ENCODE data around the gene PUS1. TPM values are rescaled to one million over a fixed set of nuclear protein-coding genes. Genes with fewer than 3 reads are reported as not detected.

Gene PUS1
- total and polyA plus RNA-seq, 9 of the 15 experiments (the other 6 are each of a cell fraction or from before 2014, with no cell fraction given): 1.9 to 90.8 (median 30.0) TPM

DNA sequence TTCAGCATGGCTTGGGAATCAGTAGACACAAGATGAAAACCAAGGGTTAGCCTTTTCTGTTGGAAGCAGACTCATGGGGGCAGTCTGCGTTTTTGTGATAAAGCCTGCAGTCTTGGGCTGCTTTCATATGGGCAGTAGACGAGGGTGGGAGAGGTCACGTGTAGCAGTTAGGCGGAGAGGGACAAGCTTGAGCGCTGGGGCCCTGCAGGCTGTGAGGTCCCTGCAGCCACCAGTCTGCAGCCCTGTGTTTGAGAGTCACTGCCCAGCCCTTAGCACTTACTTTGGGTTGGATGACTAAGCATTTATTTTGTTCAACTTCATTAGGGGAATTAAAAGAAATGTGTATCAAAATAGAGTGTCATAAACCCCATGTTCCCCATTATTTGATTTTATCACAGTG lies 57.8 kb downstream of the PUS1 start (continued):
- no peak for TF ChIP-seq SMARCB1 (IDR thresholded peaks at IDR 0.05; ENCODE audit: insufficient read length, low read depth)
- no peak for TF ChIP-seq HBP1 (CRISPR knock-in tag; IDR thresholded peaks at IDR 0.05)

- Histone ChIP-seq H3K4me3 (no peak overlapping the region), H3K27ac (ENCODE audit: extremely low read depth, low read depth, low read length) (no peak overlapping the region), H3K27me3 (ENCODE audit: control insufficient read depth in 2 of 2, insufficient read depth in 2 of 2, low read length in 2 of 2) (no peaks in the 10 kb centered on the region), H3K36me3 (ENCODE audit: control insufficient read depth, insufficient read depth, low read length) (peaks cover 88% of the 10 kb centered on the region), H3K4me2 (ENCODE audit: insufficient read depth, low read length) (no peak overlapping the region), H2AFZ (ENCODE audit: low read depth, low read length) (no peak overlapping the region), H3K4me1 (replicated peaks in 1 of 2; ENCODE audit: control insufficient read depth in 2 of 2, insufficient read depth in 2 of 2, low read length in 2 of 2) (peaks cover 4 to 12% of the 10 kb centered on the region in 2 experiments; a peak in 4 of 5 replicates), H3K79me2 (ENCODE audit: control insufficient read depth, insufficient read depth, low read length) (no peaks in the 10 kb centered on the region), H3K9ac (ENCODE audit: insufficient read depth in 1 of 2, low read depth in 2 of 2, low read length in 2 of 2) (no peak overlapping the region), H3K9me3 (replicated peaks; ENCODE audit: control insufficient read depth, insufficient read depth, low read depth, low read length) (no peaks in the 10 kb centered on the region), H4K20me1 (replicated peaks; ENCODE audit: control insufficient read depth, insufficient read depth, low read length) (no peaks in the 10 kb centered on the region), H3K9me1 (ENCODE audit: control insufficient read depth, insufficient read depth, low read length) (no peaks in the 10 kb centered on the region)
- in situ Hi-C loops (cut with MboI): no loop called here
- TF ChIP-seq ZNF384 (IDR thresholded peaks at IDR 0.05; ENCODE audit: low read depth, low read length) (no peak), ZNF277 (CRISPR knock-in tag; IDR thresholded peaks at IDR 0.05; ENCODE audit: borderline replicate concordance) (no peak), SMAD2 (IDR thresholded peaks at IDR 0.05; ENCODE audit: low read depth, low read length) (no peak), ZC3H8 (IDR thresholded peaks at IDR 0.05) (no peak), ZBTB49 (CRISPR knock-in tag; IDR thresholded peaks at IDR 0.05; ENCODE audit: borderline replicate concordance) (no peak), CEBPB (tag; IDR thresholded peaks at IDR 0.05) (no peak), CREBBP (IDR thresholded peaks at IDR 0.05; ENCODE audit: low read depth, low read length) (no peak)
- CTCF ChIA-PET (ENCODE audit: low intra/inter-chr PET ratio): no interaction called here
- no TSS peak for BruUV-seq (replicated peaks)
- FAIRE-seq (no peak), ATAC-seq (no peak), DNase-seq (ENCODE audit: extremely low read depth in 1 of 4, low spot score in 3 of 4) (no peak)
- POLR2A ChIA-PET: interaction anchor here (0.6 to 1.6 kb wide), 4 partner anchors 10 to 42 kb away, joined by 3 to 4 read pairs (median 3); no protein-coding TSS in a partner anchor
- intact Hi-C loops (cut with micrococcal nuclease): no loop called here
- 97% methylated on average over 6 of the region's 8 CpGs for WGBS (ENCODE audit: insufficient coverage, low coverage, missing lambda C conversion rate)
Observed at GRCh38 chr12:131987552-131987951, 58.5 kb downstream of the PUS1 start.
